Adrenal gland (tissue), 5 donors: ENCODE measurements around the gene UQCC5.

Experiments used
- CTCF ChIP-seq, 6 experiments: fragments of 450-650 bp in 4 of 6; fragments of 200-600 bp in 2 of 6; sonication (generic) in 1 of 6; IDR thresholded peaks; 1 replicate in 5 of 6; 2 replicates in 1 of 6; pipeline versions ENCODE4 v1.5.1 to v1.8.0; 2016 to 2021; ENCODE audit warnings: antibody characterized with exemption in 6 of 6, mild to moderate bottlenecking in 2 of 6, moderate library complexity in 1 of 6
- POLR2A ChIP-seq, 2 donors: fragments of 450-650 bp; IDR thresholded peaks; one replicate each; pipeline ENCODE4 v1.6.1; 2017; ENCODE audit warnings: antibody characterized with exemption in 2 of 2, mild to moderate bottlenecking in 2 of 2, moderate library complexity in 1 of 2
- donor health status: DM: no; HTN: no; CAD: no.

GRCh38 chr3:52494445-52494844, 42.0 kb upstream of the UQCC5 start:
- TF ChIP-seq CTCF (IDR thresholded peaks at IDR 0.05) (no peak), POLR2A (IDR thresholded peaks at IDR 0.05) (no peak)
